Caki2 (cell line): Measurements from ENCODE around the gene VLDLR. TPM values are rescaled to one million over a fixed set of nuclear protein-coding genes. Genes with fewer than 3 reads are reported as not detected.
"Not testable (repeated sequence)": the region's sequence is repeated elsewhere in the genome, so short reads cannot be mapped to it uniquely, and the experiment has no call there.

Source experiments
- DNase-seq: peaks from one replicate; pipeline ENCODE4 v3.0.0-alpha.2; 2015; ENCODE audit warnings: low read depth
- in situ Hi-C: cut with HindIII; loops from 2 replicates; pipeline ENCODE4 v1.10.0; 2016; ENCODE audit warnings: low sequenced_read_pairs, low pct_unique_long_range_greater_than_20kb, mixed read lengths
- total RNA-seq: library from RNA; depleted of rRNA; stranded (reverse); fragments of >200 nt; shearing (Covaris generic); gene quantifications from 2 replicates; pipeline ENCODE4 v1.2.3, GENCODE V29; 2014; ENCODE audit warnings: low replicate concordance; rRNA removed

The VLDLR gene
- total RNA-seq, 1 experiment from 2014 or later, result 26.6 TPM

DNA sequence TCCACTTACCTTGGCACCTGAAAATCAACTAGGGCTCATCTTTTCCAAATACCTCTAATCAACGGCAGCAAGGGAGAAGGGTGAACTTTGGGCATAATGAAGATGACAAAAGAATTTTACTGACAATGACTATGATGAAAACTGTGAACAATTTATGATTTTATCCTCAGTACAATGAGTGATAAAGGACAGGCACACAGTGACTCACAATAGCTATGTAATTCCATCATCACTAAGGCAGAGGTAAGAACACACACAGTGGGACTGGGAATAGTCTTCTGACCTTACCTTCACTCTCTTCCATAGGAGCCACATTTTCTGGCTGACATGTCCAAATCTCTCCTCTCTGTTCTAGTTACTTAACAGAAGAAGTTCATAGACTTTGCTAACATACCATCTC, 69.6 kb downstream of the VLDLR start:
- DNase-seq, result no peak
- in situ Hi-C loops, result no loop called here

DNA sequence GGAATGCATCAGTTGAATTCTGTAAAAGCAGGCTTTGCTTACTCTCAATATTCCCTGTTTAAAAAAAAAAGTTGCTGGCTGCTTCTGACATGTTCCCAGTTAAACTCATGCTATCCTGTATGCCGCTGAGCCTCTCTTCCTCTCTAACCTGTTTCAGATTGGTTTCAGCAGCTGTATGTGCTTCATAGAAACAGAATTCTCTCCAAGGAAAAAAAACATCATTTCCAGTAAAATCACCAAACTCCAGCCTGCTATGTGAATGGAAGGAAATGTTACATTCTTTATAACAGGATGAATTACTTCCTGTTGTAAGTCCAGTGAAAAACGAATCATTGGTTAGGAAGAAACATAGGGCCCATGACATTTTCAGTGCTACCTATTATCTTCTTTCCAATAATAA, 70.0 kb downstream of the VLDLR start:
- in situ Hi-C loops, result no loop called here
- no peak for DNase-seq

DNA sequence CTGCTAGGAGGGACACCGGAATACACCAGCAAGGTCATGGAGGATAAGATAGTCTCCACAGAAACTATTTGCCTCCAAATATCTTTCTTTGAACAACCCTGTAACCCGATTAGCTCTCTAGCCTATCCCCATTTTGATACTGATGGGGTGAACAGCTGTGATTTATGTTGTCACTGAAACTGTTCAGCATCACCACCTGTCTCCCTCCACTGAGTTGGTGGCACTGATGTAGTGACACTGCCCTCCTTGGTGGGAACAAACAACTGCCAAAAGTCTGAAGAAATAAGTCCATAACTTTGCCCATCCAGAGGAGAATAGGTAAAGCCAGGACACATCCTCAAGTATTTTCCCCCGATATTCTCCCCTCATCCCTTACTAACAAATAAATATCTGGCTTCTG, 71.5 kb downstream of the VLDLR start:
- no peak for DNase-seq
- in situ Hi-C loops, result no loop called here

DNA sequence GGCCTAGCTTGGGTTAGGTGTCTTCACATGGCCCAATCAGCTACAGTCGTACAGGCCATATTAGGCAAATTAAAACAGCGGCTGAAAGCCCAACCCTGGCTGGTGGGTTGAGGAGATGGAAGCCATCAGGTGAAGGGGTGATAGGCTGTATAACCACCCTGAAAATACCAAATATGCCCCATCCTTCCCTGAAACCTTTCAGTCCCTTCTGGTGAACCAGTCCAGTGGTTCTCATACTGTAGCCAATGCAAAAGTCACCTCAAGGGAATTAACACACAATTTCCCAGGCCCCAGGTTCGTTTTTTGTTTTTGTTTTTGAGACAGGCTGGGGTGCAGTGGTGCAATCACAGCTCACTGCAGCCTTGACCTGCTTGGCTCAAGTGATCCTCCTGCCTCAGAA, 75.9 kb downstream of the VLDLR start:
- in situ Hi-C loops, result no loop called here
- DNase-seq, result no peak

DNA sequence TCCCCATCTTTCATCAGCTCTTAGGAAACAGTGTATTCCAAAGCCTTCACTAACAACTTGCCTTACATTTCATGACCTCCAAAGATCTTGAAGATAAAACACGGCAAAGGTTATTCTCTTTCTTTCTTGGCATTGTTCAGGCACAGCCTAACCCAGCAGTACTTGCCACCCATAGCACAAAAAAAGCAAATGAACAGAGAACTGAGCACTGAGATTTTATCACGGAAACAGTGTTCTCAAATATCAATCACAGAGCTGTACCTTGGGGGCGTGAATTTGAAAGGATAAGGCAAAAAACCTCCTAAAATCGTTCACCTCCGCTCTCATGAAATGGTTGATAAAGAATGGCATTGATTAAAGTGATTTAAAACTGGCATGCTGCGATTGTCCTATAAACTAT, 78.8 kb downstream of the VLDLR start:
- in situ Hi-C loops, result no loop called here
- no peak for DNase-seq

DNA sequence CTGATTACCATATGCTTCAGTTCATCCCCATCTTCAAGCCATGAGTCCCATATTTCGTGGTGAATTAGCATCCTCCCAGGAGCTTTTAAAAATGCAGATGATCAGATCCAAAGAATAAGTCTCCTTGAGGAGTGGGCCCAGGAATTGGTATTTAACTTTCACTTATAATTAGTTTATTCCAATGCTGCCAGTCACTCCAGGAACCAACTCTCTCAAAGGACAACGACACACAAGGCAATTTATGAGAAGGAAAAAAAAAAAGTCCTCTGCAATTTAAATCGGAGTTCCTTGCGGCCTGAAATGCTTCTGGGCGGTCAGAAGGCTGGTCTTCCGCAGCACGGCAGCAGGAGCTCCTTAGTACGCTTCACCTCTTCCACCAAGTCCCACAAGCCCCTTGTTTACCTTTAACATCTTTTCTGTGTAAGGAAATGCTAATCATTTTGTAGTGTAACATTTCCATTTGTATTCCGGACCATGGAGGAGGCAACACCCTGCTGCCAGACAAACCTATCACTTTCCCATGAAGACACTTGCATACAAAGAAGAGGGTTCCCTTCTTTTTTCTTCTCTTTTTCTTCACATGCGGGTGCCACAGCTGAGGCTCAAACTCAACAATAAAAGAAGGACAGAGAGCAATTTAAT, 79.4 kb downstream of the VLDLR start:
- no peak for DNase-seq
- in situ Hi-C loops, result no loop called here

DNA sequence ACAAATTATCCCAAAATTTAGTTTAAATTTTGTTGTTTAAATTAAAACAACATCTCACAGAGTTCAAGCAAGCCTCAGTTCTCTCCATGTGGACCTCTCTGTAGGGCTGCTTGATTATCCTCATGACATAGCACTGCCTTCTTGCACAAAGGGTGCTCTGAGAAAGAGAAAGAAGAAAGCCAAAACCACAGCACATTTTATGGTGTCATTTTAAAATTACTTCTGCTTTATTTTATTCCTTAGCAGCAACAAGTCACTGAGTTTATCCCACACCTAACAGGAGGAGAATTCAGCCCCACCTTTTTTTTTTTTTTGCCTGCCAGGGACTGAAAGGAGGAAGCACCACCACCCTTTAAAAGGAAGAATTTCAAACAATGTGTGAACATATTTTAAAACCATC, 82.9 kb downstream of the VLDLR start:
- in situ Hi-C loops, result no loop called here
- DNase-seq, result no peak

DNA sequence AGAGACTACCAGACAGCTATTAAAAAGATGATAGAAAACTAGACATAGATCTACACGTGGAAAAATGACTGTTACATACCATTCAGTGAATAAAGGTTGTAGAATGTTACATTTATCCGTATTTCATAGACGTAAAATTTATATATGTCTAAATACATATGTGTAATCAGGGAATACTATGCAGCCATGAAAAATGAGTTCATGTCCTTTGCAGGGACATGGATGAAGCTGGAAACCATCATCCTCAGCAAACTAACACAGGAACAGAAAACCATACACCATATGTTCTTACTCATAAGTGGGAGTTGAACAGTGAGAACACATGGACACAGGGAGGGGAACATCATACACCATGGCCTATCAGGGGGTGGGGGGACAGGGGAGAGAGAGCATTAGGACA, 85.7 kb downstream of the VLDLR start:
- DNase-seq, in situ Hi-C loops: not testable (repeated sequence)

Other genes with a start within 250 kb of the VLDLR start
- not detected in 2 replicates for gene KCNV2, start 95.7 kb downstream of the VLDLR start, total RNA-seq
- gene PUM3, start 222.3 kb downstream of the VLDLR start, total RNA-seq, result 22.8 and 23.4 TPM in 2 replicates